OCI-M2 (cell line): ENCODE data around the gene KANSL1L.

Experiments
- DNase-seq: peaks from one replicate; lab custom pipeline; 2025; ENCODE audit not compliant: unreplicated experiment; lab: John Stamatoyannopoulos, UW

The KANSL1L gene

DNA sequence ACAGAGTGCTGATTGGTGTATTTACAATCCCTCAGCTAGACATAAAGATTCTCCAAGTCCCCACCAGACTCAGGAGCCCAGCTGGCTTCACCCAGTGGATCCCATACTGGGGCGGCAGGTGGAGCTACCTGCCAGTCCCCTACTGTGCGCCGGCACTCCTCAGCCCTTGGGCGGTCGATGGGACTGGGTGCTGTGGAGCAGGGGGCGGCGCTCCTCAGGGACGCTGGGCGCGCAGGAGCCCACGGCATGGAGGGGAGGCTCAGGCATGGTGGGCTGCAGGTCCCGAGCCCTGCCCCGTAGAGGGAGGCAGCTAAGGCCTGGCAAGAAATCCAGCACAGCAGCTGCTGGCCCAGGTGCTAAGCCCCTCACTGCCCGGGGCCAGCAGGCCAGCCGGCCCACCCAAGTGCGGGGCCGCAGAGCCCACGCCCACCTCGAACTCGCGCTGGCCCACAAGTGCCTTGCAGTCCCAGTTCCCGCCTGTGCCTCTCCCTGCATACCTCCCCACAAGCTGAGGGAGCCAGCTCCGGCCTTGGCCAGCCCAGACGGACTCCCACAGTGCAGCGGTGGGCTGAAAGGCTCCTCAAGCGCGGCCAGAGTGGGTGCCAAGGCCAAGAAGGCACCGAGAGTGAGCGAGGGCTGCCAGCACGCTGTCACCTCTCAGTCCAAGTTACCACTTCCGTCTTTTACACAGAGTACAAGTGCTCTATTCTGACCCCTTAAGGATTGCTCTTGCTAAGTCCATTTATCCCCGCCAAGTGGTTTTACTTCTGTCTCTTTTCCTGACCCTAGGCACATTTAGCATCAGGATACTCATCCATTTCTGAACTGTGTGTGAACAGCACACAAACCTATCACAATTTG lies 170.5 kb downstream of the KANSL1L start:
- no peak for DNase-seq

- no peak for DNase-seq
Measured at GRCh38 chr2:209998596-209998995, 172.6 kb downstream of the KANSL1L start.

GRCh38 chr2:209993968-209994367 lies 177.2 kb downstream of the KANSL1L start:
- no peak for DNase-seq

GRCh38 chr2:209990838-209991237 lies 180.4 kb downstream of the KANSL1L start:
- DNase-seq, result no peak

DNA sequence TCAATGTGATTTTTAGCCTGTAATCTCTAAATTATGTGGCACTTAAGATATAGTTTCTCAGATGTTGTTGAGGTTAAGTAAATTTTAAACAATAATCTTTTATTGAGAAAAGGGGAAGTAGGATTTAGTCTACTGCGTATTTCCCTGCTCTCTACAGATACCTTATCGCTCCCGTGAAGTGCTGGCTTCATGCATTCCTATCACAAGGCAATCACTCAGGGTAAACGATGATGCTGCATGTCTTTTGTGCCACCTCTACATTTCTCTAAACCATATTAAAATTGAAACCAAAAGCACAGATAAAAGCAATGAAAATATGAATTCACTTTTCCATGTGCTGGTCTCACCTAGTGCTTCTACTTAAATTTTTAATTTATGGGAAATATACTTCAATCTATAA lies 183.2 kb downstream of the KANSL1L start:
- DNase-seq, result no peak

DNA sequence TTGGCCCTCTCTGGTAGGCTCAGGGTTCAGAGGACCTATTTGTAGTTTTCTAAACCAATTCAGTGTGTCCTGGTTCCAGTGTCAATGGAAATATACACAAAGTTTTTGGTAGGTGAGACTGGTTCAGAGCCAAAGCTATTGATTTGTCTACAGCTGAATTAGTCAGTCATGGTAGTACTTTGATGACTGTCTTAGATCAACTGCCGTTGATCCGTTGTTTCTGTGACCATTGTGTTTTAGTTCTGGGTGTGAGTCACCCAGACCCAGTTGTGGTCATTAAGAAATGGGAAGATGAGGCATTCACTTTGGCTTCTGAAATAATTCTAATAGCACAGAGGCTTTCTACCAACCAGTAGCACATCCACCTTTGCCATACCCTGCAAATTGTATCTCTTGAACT lies 184.8 kb downstream of the KANSL1L start:
- no peak for DNase-seq

GRCh38 chr2:209985874-209986273 lies 185.3 kb downstream of the KANSL1L start:
- no peak for DNase-seq

DNA sequence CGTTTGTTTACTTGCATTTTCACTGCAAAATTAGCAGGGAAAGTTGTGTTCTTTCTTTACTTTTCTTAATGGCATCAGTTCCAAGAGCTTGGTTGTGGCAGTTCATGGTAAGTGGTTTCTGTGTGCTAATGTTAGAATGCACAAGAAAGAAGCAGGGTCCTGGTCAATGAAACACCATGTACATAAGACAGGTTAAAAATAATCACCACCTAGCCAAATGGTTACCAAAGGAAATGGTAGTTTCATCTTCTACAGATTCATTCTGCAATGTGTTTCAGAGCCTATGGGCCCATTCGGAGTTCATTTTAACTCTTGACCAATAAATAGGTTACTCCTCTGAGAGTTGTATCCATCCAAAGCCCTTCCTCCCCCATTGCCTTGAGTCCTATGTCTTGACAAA lies 186.9 kb downstream of the KANSL1L start:
- DNase-seq, result no peak

GRCh38 chr2:209977386-209978239 lies 193.6 kb downstream of the KANSL1L start:
- DNase-seq, result no peak

GRCh38 chr2:209976698-209977385 lies 194.4 kb downstream of the KANSL1L start:
- DNase-seq, result no peak

DNA sequence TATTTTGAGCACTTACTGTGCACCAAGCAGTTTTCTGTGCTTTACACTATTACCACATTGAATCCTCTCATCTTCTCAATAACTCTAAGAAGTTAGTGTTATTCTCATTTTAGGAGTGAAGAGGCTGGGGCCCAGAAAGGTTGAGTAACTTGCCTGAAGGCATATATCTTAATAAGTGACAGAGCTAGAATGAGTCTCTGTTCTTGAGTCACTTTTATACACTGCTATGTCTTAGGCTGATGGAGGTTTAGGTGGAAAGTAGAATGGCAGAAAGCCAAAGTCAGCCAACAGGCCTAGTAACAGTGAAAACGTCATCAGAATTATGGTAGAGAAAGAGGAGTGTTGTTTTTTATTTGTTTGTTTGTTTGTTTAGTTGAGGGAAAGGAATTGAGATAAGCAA lies 196.6 kb downstream of the KANSL1L start:
- no peak for DNase-seq

DNA sequence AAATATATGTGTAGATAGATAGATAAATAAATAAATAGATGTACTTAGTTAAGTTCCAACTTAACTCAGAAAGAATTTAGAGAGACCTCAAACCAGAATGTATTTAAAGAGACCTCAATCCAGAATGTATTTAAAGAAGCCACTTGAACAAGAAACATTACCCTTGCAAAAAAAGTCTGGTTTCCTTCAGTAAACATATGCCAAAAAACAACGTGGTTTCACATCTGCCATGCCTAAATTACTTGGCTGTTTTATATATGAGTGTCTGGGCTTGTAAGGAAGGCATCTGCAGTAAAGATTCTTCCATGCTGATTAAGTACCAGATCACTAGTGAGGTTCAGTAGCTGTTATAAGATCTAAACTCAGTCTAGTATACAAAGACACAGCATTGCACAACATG lies 197.9 kb downstream of the KANSL1L start:
- no peak for DNase-seq
